Fibroblast of lung (primary cell): ENCODE results near the gene ERVW-1.
"Not testable (repeated sequence)": the region's sequence is repeated elsewhere in the genome, so short reads cannot be mapped to it uniquely, and the experiment has no call there.

Source experiments
- CTCF ChIP-seq, 2 donors: IDR thresholded peaks in 1 of 2; conservative IDR thresholded peaks in 1 of 2; 1 replicate in 1 of 2; 2 replicates in 1 of 2; pipeline ENCODE4 v1.5.1; 2011 to 2012; ENCODE audit warnings: low read length in 2 of 2, control low read depth in 1 of 2, inconsistent platforms in 1 of 2, low read depth in 1 of 2, mild to moderate bottlenecking in 1 of 2
- EZH2 ChIP-seq: IDR thresholded peaks from 2 replicates; pipeline ENCODE4 v1.5.1; 2012; ENCODE audit warnings: low read length, control low read depth, mild to moderate bottlenecking; ENCODE audit errors: missing control alignments

GRCh38 chr7:92475261-92475770 lies 2.4 kb downstream of the ERVW-1 start:
- not testable (repeated sequence) for TF ChIP-seq CTCF (conservative IDR thresholded peaks at IDR 0.05 in 1 of 2, IDR thresholded peaks at IDR 0.05 in 1 of 2; ENCODE audit: low read depth in 1 of 2, low read length in 2 of 2); EZH2
